PC-9 (cell line): Measurements from ENCODE around the gene OR56A3. TPM values are rescaled to one million over a fixed set of nuclear protein-coding genes. Genes with fewer than 3 reads are reported as not detected.

Source experiments
- Bru-seq: library from RNA; stranded (reverse); fragments of 400-500 nt; gene quantifications from one replicate; lab custom pipeline; 2021; lab: Mats Ljungman, UMichigan
- BruChase-seq, 2 experiments: library from RNA; stranded (reverse); fragments of 400-500 nt; gene quantifications; one replicate each; lab custom pipeline; 2021; lab: Mats Ljungman, UMichigan
- BruUV-seq: library from RNA; stranded (reverse); fragments of 400-500 nt; replicated peaks from 2 replicates; lab custom pipeline; 2021; lab: Mats Ljungman, UMichigan
- CTCF ChIA-PET: fragments of 300-600 bp; sonication (Branson Sonifier 250); formaldehyde crosslinking; loops from one replicate; lab custom pipeline; 2022; ENCODE audit warnings: antibody characterized with exemption; lab: Charles Lee
- POLR2A ChIA-PET: fragments of 300-600 bp; sonication (Branson Sonifier 250); formaldehyde crosslinking; loops from one replicate; lab custom pipeline; 2022; ENCODE audit warnings: antibody characterized with exemption; ENCODE audit not compliant: unreplicated experiment; lab: Charles Lee
- DNase-seq, 2 experiments: peaks; one replicate each; pipeline versions ENCODE4 v3.0.0 to v3.0.0-alpha.2; 2015 to 2022; ENCODE audit warnings: mixed read lengths in 1 of 2
- H2AFZ ChIP-seq: fragments of 200-600 bp; sonication (generic); 2 replicates; pipeline ENCODE4 v1.8.1; 2017; ENCODE audit warnings: antibody characterized with exemption
- H3F3A ChIP-seq: fragments of 200-600 bp; sonication (generic); 2 replicates; pipeline ENCODE4 v1.8.1; 2017; ENCODE audit warnings: antibody characterized with exemption, mild to moderate bottlenecking, low read depth; ENCODE audit not compliant: insufficient read depth
- H3K27ac ChIP-seq: fragments of 200-600 bp; sonication (generic); 2 replicates; pipeline ENCODE4 v1.6.1; 2016; ENCODE audit warnings: mixed run types
- H3K27me3 ChIP-seq: fragments of 200-600 bp; sonication (generic); 2 replicates; pipeline ENCODE4 v1.6.1; 2016; ENCODE audit warnings: low read depth, mixed run types; ENCODE audit not compliant: insufficient read depth
- H3K36me3 ChIP-seq: fragments of 200-600 bp; sonication (generic); 2 replicates; pipeline ENCODE4 v1.6.1; 2016; ENCODE audit warnings: low read depth, mixed run types
- H3K4me1 ChIP-seq: fragments of 200-600 bp; sonication (generic); replicated peaks from 2 replicates; pipeline ENCODE4 v1.6.1; 2016; ENCODE audit warnings: mixed run types; ENCODE audit not compliant: insufficient read depth
- H3K4me2 ChIP-seq: fragments of 200-600 bp; sonication (generic); 2 replicates; pipeline ENCODE4 v1.6.1; 2017; ENCODE audit warnings: mixed run types
- H3K4me3 ChIP-seq: fragments of 200-600 bp; sonication (generic); 2 replicates; pipeline ENCODE4 v1.6.1; 2016; ENCODE audit warnings: mixed run types
- H3K79me2 ChIP-seq: fragments of 200-600 bp; sonication (generic); 2 replicates; pipeline ENCODE4 v1.6.1; 2017; ENCODE audit warnings: low read depth, mixed run types
- H3K9me2 ChIP-seq: fragments of 200-600 bp; sonication (generic); 2 replicates; pipeline ENCODE4 v1.8.1; 2017; ENCODE audit warnings: mild to moderate bottlenecking; ENCODE audit not compliant: insufficient read depth
- H3K9me3 ChIP-seq: fragments of 200-600 bp; sonication (generic); 2 replicates; pipeline ENCODE4 v1.8.1; 2016; ENCODE audit warnings: low read depth; ENCODE audit not compliant: insufficient read depth
- H4K20me1 ChIP-seq: fragments of 200-600 bp; sonication (generic); 2 replicates; pipeline ENCODE4 v1.8.1; 2017; ENCODE audit not compliant: insufficient read depth
- EZH2 ChIP-seq: fragments of 200-600 bp; sonication (generic); IDR thresholded peaks from 2 replicates; pipeline ENCODE4 v1.8.0; 2017; ENCODE audit warnings: antibody characterized with exemption, low read depth
- intact Hi-C: fragments of 100-400 bp; cut with micrococcal nuclease; formaldehyde crosslinking; loops from one replicate; pipeline ENCODE4 v1.10.0; 2022; ENCODE audit not compliant: unreplicated experiment
- long read RNA-seq: library from polyadenylated mRNA; stranded (forward); transcript quantifications from one replicate; pipeline ENCODE4 v2.0.0, GENCODE V29; 2022
- total RNA-seq: library from RNA; stranded (reverse); gene quantifications from 2 replicates; pipeline ENCODE4 v1.2.3, GENCODE V29; 2021
- TF ChIP-seq, protein P1 (sequence below): fragments of 200-600 bp; sonication (generic); conservative IDR thresholded peaks from 2 replicates; pipeline ENCODE4 v1.6.1; 2017; ENCODE audit warnings: mixed run types, antibody characterized with exemption, mild to moderate bottlenecking, moderate library complexity

Gene OR56A3, protein sequence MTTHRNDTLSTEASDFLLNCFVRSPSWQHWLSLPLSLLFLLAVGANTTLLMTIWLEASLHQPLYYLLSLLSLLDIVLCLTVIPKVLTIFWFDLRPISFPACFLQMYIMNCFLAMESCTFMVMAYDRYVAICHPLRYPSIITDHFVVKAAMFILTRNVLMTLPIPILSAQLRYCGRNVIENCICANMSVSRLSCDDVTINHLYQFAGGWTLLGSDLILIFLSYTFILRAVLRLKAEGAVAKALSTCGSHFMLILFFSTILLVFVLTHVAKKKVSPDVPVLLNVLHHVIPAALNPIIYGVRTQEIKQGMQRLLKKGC
- not detected in 2 replicates for total RNA-seq
- not detected for Bru-seq, nascent RNA
- not detected for BruChase-seq, experiment 1, labeled RNA remaining after a 2-hour chase
- BruChase-seq, experiment 2, labeled RNA remaining after a 6-hour chase: not detected
- long read RNA-seq: 0 reads

DNA sequence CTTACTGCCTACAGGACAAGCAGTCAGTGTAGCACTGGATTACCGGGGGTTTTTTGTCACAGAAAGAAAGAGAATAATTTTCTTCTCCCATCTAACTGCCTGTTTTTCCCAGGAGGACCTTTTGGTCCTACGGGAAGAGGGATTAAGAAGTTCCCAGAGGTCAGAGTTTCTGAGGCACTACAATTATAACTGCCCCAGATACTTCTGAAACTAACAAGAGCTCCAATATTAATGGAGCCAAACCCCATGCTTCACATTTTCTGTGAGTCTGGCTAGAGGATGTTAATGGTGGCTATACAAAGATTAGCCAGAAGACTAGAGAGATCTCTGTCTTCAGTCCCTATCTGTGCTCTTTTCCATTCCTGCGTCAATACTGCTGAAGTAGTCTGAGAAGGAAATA, at the start of gene OR56A3:
Gene OR56A3 (plus strand): TSS at position 301 of the 400 bp plus-strand sequence. CDS start 5,096 bp downstream, outside the sequence.
- no peak within 1 kb of the TSS for H3K27ac ChIP-seq
- no peaks in the 10 kb centered on the region for H3K9me2 ChIP-seq
- no peak within 1 kb of the TSS for H2AFZ ChIP-seq
- intact Hi-C loops: no loop called here
- no peaks in the 10 kb centered on the region for H4K20me1 ChIP-seq
- CTCF ChIA-PET: no interaction called here
- H3K4me3 ChIP-seq: no peak within 1 kb of the TSS
- H3K27me3 ChIP-seq: no peaks in the 10 kb centered on the region
- no peaks in the 10 kb centered on the region for H3F3A ChIP-seq
- no peaks in the 10 kb centered on the region for H3K36me3 ChIP-seq
- POLR2A ChIA-PET: no interaction called here
- no peak for DNase-seq
- TF ChIP-seq, protein P1, sequence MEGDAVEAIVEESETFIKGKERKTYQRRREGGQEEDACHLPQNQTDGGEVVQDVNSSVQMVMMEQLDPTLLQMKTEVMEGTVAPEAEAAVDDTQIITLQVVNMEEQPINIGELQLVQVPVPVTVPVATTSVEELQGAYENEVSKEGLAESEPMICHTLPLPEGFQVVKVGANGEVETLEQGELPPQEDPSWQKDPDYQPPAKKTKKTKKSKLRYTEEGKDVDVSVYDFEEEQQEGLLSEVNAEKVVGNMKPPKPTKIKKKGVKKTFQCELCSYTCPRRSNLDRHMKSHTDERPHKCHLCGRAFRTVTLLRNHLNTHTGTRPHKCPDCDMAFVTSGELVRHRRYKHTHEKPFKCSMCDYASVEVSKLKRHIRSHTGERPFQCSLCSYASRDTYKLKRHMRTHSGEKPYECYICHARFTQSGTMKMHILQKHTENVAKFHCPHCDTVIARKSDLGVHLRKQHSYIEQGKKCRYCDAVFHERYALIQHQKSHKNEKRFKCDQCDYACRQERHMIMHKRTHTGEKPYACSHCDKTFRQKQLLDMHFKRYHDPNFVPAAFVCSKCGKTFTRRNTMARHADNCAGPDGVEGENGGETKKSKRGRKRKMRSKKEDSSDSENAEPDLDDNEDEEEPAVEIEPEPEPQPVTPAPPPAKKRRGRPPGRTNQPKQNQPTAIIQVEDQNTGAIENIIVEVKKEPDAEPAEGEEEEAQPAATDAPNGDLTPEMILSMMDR: no peak
- no peak for TF ChIP-seq EZH2
- no peaks in the 10 kb centered on the region for H3K79me2 ChIP-seq
- no peaks in the 10 kb centered on the region for H3K9me3 ChIP-seq
- H3K4me1 ChIP-seq: no peaks in the 10 kb centered on the region
- no TSS peak for BruUV-seq
- H3K4me2 ChIP-seq: no peak within 1 kb of the TSS

DNA sequence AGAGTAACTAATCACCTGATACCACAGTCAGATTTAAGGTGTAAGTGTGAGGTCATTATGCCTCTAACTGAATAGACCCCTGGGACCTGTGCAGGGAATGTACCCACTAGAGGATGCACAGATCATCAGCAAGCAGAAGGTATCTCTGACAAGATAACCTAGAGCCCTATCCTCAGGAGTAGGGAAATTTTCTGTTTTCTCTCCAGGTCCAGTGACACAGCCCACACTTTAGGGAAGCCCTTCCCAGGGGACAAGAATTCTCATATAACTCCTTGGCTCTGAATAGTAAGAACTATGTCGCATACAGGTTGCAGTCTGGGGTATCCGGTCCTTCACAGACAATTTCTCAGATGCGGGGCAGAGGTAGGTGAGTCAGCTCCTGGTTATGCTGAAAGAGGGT, 49.1 kb upstream of the OR56A3 start, which contains the start of gene OR52E5:
Gene OR52E5 (plus strand): TSS at position 301 of the 400 bp plus-strand sequence. CDS start 7,569 bp downstream, outside the sequence.
- Histone ChIP-seq H3K4me1 (no peaks in the 10 kb centered on the region), H3K36me3 (no peaks in the 10 kb centered on the region), H3K4me3 (no peak within 1 kb of the TSS), H3K27ac (no peak within 1 kb of the TSS), H3F3A (no peaks in the 10 kb centered on the region), H3K27me3 (no peaks in the 10 kb centered on the region), H3K4me2 (no peak within 1 kb of the TSS), H3K79me2 (no peaks in the 10 kb centered on the region), H3K9me3 (no peaks in the 10 kb centered on the region), H4K20me1 (no peaks in the 10 kb centered on the region), H3K9me2 (no peaks in the 10 kb centered on the region), H2AFZ (no peak within 1 kb of the TSS)
- POLR2A ChIA-PET: no interaction called here
- no peak for DNase-seq
- TF ChIP-seq EZH2: no peak
- TF ChIP-seq, protein P1: no peak
- intact Hi-C loops: no loop called here
- CTCF ChIA-PET: no interaction called here
- no TSS peak for BruUV-seq

DNA sequence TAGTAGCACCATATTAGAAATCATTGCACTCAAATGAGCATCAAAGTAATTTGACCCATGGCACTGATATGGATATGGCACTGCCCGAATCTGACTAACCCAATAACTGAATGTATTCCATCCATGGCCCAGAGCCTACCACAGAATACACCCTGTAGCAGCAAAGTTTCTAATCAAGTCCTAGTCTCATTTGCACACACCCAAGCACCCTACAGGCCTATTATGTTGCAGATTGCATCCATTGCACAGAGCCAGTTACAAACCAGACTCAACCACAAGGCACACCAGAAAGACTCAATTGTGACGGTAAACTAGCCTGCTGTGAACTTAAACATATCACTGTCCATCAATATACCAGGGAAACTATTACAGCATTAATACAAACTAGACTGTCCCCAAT, 42.5 kb upstream of the OR56A3 start:
- H3K36me3 ChIP-seq: no peaks in the 10 kb centered on the region
- no peak for DNase-seq
- H3K4me3 ChIP-seq: no peak overlapping the region
- H2AFZ ChIP-seq: no peak overlapping the region
- H3K4me2 ChIP-seq: no peak overlapping the region
- no peak overlapping the region for H3K27ac ChIP-seq
- no peaks in the 10 kb centered on the region for H3K27me3 ChIP-seq
- H4K20me1 ChIP-seq: no peaks in the 10 kb centered on the region
- BruUV-seq: no TSS peak
- H3K9me2 ChIP-seq: no peaks in the 10 kb centered on the region
- no peaks in the 10 kb centered on the region for H3K79me2 ChIP-seq
- H3K4me1 ChIP-seq: no peaks in the 10 kb centered on the region
- intact Hi-C loops: no loop called here
- ChIA-PET POLR2A (no interaction called here), CTCF (no interaction called here)
- TF ChIP-seq, protein P1: no peak
- no peak for TF ChIP-seq EZH2
- no peaks in the 10 kb centered on the region for H3F3A ChIP-seq
- H3K9me3 ChIP-seq: no peaks in the 10 kb centered on the region
